Smooth muscle cell (in vitro differentiated cells): ENCODE measurements around the gene ABHD16A. TPM values are rescaled to one million over a fixed set of nuclear protein-coding genes. Genes with fewer than 3 reads are reported as not detected.

Experiments
- DNase-seq: peaks from one replicate; lab custom pipeline; 2025; ENCODE audit not compliant: unreplicated experiment; lab: John Stamatoyannopoulos, UW
- H2AFZ ChIP-seq: fragments of 200-600 bp; sonication (generic); 2 replicates; pipeline ENCODE4 v1.6.0; 2016; ENCODE audit warnings: antibody characterized with exemption, low read depth, mild to moderate bottlenecking
- H3F3A ChIP-seq: fragments of 200-600 bp; sonication (generic); 2 replicates; pipeline ENCODE4 v1.6.0; 2017; ENCODE audit warnings: antibody characterized with exemption, low read depth
- H3K27ac ChIP-seq: fragments of 200-600 bp; sonication (generic); 2 replicates; pipeline ENCODE4 v1.5.1; 2016; ENCODE audit warnings: low read depth, mild to moderate bottlenecking
- H3K27me3 ChIP-seq: fragments of 200-600 bp; sonication (generic); 2 replicates; pipeline ENCODE4 v1.6.1; 2016; ENCODE audit warnings: low read depth, mild to moderate bottlenecking
- H3K36me3 ChIP-seq: fragments of 200-600 bp; sonication (generic); 2 replicates; pipeline ENCODE4 v1.5.1; 2016; ENCODE audit warnings: low read depth
- H3K4me1 ChIP-seq: fragments of 200-600 bp; sonication (generic); 2 replicates; pipeline ENCODE4 v1.5.1; 2016; ENCODE audit warnings: low read depth
- H3K4me2 ChIP-seq: fragments of 200-600 bp; sonication (generic); 2 replicates; pipeline ENCODE4 v1.6.0; 2016; ENCODE audit warnings: mild to moderate bottlenecking
- H3K4me3 ChIP-seq: fragments of 200-600 bp; sonication (generic); 2 replicates; pipeline ENCODE4 v1.5.1; 2016; ENCODE audit warnings: mild to moderate bottlenecking
- H3K79me2 ChIP-seq: fragments of 200-600 bp; sonication (generic); 2 replicates; pipeline ENCODE4 v1.6.0; 2016; ENCODE audit warnings: low read depth, mild to moderate bottlenecking
- H3K9ac ChIP-seq: fragments of 200-600 bp; sonication (generic); 2 replicates; pipeline ENCODE4 v1.6.0; 2016; ENCODE audit warnings: low read depth
- H3K9me3 ChIP-seq: fragments of 200-600 bp; sonication (generic); replicated peaks from 2 replicates; pipeline ENCODE4 v1.5.1; 2016; ENCODE audit warnings: low read depth
- H4K20me1 ChIP-seq: fragments of 200-600 bp; sonication (generic); 2 replicates; pipeline ENCODE4 v1.6.0; 2016; ENCODE audit warnings: low read depth
- CTCF ChIP-seq: fragments of 200-600 bp; sonication (generic); IDR thresholded peaks from 2 replicates; pipeline ENCODE4 v1.5.1; 2017; ENCODE audit warnings: borderline replicate concordance, mild to moderate bottlenecking, antibody characterized with exemption; ENCODE audit not compliant: insufficient read depth, poor library complexity, severe bottlenecking
- WGBS: methylation state at CpG from one replicate; pipeline ENCODE4 v1.1.7; 2016; ENCODE audit warnings: low lambda C conversion rate; 5-methylcytosine and 5-hydroxymethylcytosine counted together
- polyA plus RNA-seq: library from polyadenylated mRNA; unstranded; fragments of >200 nt; fragmentation: Nextera tagmentation; extraction: Ambion mirVana; gene quantifications from 2 replicates; pipeline ENCODE4 v1.2.1, GENCODE V29; 2016
- total RNA-seq: library from RNA; depleted of rRNA; stranded (reverse); fragments of >200 nt; gene quantifications from 2 replicates; pipeline ENCODE4 v1.2.3, GENCODE V29; 2014

ABHD16A gene
- 24.9 and 32.8 TPM in 2 replicates for total RNA-seq
- 39.9 and 40.5 TPM in 2 replicates for polyA plus RNA-seq

DNA sequence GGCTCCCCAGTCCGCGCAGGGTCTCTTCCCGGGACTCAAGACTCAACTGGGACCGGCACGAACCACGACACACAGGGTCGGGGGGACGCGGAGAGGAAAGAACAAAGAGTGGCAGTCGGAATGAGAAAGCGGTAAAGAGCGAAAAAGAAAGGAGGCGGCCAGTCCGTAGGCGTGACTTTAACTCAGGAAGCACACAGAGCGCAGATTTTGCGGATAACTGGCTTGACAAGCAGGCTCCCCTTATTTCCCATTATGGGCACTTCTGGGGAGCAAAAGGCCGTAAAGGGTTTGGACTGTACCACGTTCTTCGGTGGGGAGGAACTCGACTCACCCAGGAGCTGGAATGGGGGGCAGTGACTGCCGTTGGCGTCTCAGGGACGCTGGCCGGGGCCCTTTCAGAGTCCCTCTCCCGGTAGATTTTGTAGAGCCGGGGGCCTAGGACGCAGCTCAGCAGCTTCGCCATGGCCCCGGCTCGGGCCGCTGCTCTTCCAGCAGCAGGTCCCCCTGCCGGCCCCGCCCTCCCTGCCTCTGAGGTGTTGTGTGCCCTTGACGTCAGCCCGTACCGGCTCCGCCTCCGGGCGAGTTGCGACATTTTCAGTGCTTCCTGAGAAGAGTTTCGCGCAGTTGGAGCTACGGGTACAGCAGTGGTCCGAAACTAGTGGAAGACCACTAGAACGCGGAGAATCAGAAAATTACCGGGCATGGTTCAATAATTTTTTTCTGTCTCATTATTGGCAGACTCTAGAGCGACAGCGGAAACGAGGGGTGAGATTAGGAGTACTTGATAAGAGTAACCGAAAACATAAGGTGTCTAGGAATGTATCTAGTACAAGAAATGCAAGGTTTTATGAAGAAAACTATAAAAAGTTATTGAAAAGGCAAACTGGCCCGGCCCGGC lies at the start of gene ABHD16A:
Gene ABHD16A (minus strand): TSS at position 506 of the 898 bp plus-strand sequence. CDS start 43 bp downstream, at position 463.
- no peaks in the 10 kb centered on the region for H3K27me3 ChIP-seq
- no peak for TF ChIP-seq CTCF
- H3K36me3 ChIP-seq = no peaks in the 10 kb centered on the region
- H3K4me1 ChIP-seq = peaks cover 10% of the 10 kb centered on the region
- peaks cover 27% of the 10 kb centered on the region for H3K79me2 ChIP-seq
- peak within 1 kb of the TSS; percentile 71 for H3K4me3 ChIP-seq
- no peaks in the 10 kb centered on the region for H3K9me3 ChIP-seq
- WGBS = 2% methylated on average over 54 of the region's 54 CpGs
- peak within 1 kb of the TSS; percentile 81 for H3K27ac ChIP-seq
- H3K9ac ChIP-seq = peak within 1 kb of the TSS; percentile 90
- H2AFZ ChIP-seq = peak within 1 kb of the TSS; percentile 82
- peak; percentile 82 for DNase-seq
- H3K4me2 ChIP-seq = peak within 1 kb of the TSS; percentile 86
- peaks cover 5% of the 10 kb centered on the region for H4K20me1 ChIP-seq
- H3F3A ChIP-seq = no peaks in the 10 kb centered on the region

- WGBS = 71% methylated on average over 8 of the region's 8 CpGs
- TF ChIP-seq CTCF = no peak
- peak overlapping the region; percentile 48 for H3K27ac ChIP-seq
Observed at GRCh38 chr6:31752739-31753319, 49.7 kb upstream of the ABHD16A start.

GRCh38 chr6:31750411-31751022 lies 47.4 kb upstream of the ABHD16A start:
- Histone ChIP-seq H4K20me1 (no peaks in the 10 kb centered on the region), H3K4me2 (peak overlapping the region; percentile 43), H2AFZ (no peak overlapping the region), H3K27ac (no peak overlapping the region), H3K9ac (no peak overlapping the region), H3F3A (no peaks in the 10 kb centered on the region), H3K9me3 (no peaks in the 10 kb centered on the region), H3K27me3 (no peaks in the 10 kb centered on the region), H3K4me1 (no peaks in the 10 kb centered on the region), H3K36me3 (no peaks in the 10 kb centered on the region), H3K79me2 (no peaks in the 10 kb centered on the region), H3K4me3 (no peak overlapping the region)
- 56% methylated on average over 7 of the region's 7 CpGs for WGBS
- no peak for DNase-seq
- TF ChIP-seq CTCF = no peak

More at GRCh38 chr6:31752739-31753319, 49.7 kb upstream of the ABHD16A start:
- Histone ChIP-seq H3F3A (no peaks in the 10 kb centered on the region), H4K20me1 (no peaks in the 10 kb centered on the region), H3K9me3 (no peaks in the 10 kb centered on the region), H3K9ac (no peak overlapping the region), H3K4me1 (no peaks in the 10 kb centered on the region), H3K4me3 (no peak overlapping the region), H3K79me2 (no peaks in the 10 kb centered on the region), H3K36me3 (no peaks in the 10 kb centered on the region), H3K27me3 (no peaks in the 10 kb centered on the region), H3K4me2 (peak overlapping the region; percentile 4), H2AFZ (no peak overlapping the region)
- DNase-seq = no peak
